DMS114 treated with DMSO at 0.1 percent for 48 hours (cell line): Measurements from ENCODE around the gene GATA6.

ENCODE experiments used
- DNase-seq: peaks from one replicate; lab custom pipeline; 2025; ENCODE audit not compliant: unreplicated experiment; lab: John Stamatoyannopoulos, UW

Gene GATA6

GRCh38 chr18:22166069-22166950 lies 3.1 kb upstream of the GATA6 start:
- no peak for DNase-seq

DNA sequence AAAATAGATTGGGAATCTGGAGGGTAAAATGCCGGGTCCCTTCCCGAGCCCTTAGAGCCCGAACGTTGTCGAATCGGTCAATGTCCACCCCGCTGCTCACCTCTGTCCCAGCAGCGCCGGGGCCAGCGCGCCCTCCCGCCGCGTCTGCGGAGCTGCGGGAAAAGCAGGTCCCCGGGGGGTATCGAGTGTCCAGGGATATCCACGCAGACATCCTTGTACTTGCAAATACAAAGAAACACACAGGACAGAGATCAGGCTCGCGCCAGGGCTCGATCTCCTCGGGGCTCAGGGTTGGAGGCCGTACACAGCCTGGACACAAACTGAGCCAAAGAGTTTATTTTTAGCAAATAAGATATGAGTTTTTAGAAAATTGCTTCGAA lies 2.3 kb upstream of the GATA6 start:
- no peak for DNase-seq

DNA sequence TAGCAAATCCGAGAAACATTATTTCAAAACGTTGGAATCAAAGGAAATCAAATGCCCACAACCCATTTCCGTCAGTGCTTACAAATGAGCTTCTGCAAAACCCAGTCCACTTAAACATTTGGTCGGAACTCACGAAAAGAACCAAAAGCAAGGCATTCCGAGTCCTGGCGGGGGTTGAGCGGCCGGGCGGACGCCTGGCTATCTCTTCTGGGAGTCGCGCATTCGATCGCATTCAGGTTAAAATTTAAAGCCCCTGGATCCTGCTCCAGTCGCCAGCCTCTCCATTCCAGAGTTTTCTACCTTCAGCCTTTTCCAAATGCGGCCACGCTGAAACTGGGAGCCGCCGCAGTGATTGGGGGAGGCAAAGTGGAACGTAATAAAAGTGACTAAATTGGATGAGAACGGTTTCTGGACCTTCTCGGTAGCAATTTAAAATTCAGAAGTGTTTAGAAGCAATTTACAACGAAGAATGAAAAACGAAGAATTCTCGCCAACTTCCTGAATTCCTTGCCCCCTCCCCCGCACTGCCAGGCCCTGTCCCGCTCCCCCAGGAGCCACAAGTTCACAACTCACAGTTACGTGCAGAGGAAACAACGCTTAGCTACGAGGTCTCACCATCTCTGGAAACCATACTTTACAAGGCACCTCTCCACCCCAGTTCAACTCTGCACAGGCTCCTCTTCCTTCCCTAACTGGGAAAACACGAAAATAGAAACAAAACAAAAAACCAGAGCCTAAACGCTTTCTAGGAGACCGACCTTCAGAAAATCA lies 1.7 kb upstream of the GATA6 start:
- peak; percentile 50 for DNase-seq

GRCh38 chr18:22168360-22168921 lies 948 bp upstream of the GATA6 start:
- no peak for DNase-seq

GRCh38 chr18:22169889-22170420 lies 566 bp downstream of the GATA6 start:
- no peak for DNase-seq

DNA sequence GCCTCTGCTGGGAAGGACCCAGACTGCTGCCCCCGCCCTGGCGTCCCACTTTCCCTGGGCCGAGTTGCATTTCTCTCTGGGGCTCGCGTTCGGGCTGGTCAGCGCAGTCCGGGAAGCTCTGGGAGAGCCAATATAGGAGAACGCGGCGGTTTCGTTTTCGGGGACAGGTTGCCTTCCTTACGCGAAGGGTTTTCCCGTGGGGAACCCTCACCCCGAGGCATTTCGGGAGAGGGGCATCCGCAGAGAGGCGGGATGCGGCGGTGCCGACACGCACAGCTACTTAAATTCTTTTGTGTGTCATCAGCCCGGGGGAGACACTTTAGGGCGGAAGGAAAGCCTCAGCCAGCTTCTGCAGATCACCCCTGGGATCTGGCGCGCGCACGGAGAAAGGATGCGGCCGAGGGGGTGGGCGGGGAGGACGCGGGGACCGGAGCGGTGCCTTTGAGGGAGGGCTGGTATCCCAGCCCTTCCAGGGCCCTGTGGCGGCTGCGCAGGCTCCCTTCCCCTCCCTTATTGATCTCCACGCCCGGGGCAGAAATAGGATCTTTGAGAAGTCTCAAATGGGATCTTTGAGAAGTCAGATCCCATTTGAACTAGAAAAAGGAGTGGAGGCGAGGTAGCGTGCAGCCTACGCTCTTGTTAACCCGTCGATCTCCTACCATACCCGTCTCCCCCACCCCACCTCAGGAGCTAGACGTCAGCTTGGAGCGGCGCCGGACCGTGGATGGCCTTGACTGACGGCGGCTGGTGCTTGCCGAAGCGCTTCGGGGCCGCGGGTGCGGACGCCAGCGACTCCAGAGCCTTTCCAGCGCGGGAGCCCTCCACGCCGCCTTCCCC lies 1.2 kb downstream of the GATA6 start:
- DNase-seq: no peak

DNA sequence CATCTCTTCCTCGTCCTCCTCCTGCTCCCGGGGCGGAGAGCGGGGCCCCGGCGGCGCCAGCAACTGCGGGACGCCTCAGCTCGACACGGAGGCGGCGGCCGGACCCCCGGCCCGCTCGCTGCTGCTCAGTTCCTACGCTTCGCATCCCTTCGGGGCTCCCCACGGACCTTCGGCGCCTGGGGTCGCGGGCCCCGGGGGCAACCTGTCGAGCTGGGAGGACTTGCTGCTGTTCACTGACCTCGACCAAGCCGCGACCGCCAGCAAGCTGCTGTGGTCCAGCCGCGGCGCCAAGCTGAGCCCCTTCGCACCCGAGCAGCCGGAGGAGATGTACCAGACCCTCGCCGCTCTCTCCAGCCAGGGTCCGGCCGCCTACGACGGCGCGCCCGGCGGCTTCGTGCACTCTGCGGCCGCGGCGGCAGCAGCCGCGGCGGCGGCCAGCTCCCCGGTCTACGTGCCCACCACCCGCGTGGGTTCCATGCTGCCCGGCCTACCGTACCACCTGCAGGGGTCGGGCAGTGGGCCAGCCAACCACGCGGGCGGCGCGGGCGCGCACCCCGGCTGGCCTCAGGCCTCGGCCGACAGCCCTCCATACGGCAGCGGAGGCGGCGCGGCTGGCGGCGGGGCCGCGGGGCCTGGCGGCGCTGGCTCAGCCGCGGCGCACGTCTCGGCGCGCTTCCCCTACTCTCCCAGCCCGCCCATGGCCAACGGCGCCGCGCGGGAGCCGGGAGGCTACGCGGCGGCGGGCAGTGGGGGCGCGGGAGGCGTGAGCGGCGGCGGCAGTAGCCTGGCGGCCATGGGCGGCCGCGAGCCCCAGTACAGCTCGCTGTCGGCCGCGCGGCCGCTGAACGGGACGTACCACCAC lies 2.1 kb downstream of the GATA6 start:
- DNase-seq: no peak

DNA sequence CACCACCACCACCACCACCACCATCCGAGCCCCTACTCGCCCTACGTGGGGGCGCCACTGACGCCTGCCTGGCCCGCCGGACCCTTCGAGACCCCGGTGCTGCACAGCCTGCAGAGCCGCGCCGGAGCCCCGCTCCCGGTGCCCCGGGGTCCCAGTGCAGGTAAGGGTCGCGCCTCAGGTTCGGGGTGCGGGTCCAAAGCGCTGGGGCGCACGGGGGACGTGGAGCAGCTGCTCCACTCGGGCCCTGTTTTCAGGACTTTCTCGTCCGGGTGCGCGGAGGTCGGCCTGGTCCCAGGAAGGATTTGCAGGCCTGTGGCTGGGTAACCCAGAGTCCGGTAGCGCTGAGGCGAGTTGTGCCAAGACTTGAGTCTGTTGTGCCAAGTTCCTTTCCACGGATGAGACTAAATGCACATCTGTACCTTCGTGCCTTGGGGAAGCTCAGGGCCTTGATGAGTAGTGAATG lies 2.8 kb downstream of the GATA6 start:
- DNase-seq: no peak

DNA sequence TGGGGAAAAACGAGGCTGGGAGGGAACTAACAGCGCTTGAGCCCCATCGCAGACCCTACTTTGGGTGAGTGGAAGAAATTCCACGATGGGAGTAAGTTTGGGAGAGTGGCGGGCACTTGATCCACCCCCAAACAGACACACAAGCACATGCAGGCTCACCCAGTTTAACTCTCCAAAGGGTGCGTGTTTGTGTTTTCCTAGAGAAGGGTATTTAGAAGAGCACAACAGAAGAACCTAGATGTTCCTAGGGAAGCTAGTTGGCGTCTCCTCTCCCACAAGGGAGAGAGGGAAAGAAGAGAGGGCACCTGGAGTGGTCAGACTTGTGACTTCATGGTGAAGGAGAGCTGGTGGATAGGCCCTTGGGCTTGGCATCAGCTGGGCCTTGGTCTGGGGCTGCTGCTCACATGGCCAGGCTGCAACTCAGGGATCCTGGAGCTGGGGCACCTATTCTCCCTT lies 3.2 kb downstream of the GATA6 start:
- no peak for DNase-seq

DNA sequence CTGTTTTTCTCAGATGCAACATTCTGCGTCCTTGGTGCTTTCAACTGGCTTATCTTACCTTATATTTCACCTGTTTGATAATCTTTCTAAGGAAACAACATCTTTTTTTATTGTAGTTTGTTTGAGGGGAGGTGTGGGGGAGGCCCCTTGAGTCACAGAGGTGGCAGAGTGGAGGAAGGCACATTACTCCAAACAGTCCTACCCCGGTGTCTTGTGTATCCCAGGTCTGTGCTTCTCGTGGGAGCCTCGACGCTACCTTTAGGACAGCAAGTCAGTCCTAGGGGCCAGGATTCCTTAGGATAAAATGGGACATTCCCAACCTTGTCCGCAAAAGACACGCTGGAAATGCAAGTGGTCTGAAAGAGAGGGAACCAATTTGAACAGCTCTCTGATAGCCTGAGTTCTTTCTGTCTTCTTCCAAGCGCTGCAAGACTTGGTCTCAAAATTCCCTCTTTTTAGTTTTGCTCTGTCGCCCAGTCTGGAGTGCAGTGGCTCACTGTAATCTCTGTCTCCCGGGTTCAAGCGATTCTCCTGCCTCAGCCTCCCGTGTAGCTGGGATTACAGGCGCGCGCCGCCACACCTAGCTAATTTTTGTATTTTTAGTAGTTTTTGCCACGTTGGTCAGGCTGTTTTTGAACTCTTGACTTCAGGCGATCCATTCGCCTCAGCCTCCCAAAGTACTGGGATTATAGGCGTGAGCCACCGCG lies 4.0 kb downstream of the GATA6 start:
- no peak for DNase-seq

DNA sequence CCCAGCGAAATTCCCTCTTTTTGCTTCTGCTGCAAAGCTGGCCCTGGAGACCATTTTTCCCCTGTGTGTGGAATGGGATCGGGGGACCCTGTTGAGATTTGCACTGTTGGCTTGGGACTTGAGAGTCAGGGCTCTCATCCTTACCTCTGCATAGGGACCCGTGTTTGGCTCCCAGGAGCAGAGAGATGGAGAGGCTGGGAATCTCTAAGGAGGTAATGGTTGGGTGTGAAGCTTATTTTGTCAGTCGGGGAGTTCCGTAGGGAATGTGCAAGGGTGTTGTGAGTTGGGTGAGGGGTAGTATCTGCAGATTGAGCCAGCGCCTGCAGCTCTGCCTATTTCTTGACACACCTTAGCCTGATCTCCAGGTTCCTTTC lies 4.5 kb downstream of the GATA6 start:
- DNase-seq: no peak

GRCh38 chr18:22174341-22175145 lies 5.2 kb downstream of the GATA6 start:
- no peak for DNase-seq

DNA sequence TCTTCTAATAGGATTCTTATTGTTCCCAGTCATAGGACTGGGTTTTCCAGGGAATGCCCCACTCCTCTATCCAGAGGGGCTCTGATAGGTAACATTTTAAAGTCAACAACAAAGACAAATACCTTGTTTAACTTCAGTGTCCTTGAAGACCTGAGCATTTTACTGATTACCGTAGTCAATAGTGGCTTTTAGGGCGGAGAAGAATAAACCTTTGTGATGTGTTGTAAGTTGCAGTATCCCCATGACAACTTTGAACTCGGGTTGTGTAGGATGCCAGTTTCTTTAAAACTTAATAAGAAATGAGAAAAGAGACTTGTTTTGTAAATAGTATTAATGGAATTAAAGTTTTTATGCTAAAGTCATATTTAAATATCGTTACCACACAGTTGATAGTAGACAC lies 6.0 kb downstream of the GATA6 start:
- no peak for DNase-seq

DNA sequence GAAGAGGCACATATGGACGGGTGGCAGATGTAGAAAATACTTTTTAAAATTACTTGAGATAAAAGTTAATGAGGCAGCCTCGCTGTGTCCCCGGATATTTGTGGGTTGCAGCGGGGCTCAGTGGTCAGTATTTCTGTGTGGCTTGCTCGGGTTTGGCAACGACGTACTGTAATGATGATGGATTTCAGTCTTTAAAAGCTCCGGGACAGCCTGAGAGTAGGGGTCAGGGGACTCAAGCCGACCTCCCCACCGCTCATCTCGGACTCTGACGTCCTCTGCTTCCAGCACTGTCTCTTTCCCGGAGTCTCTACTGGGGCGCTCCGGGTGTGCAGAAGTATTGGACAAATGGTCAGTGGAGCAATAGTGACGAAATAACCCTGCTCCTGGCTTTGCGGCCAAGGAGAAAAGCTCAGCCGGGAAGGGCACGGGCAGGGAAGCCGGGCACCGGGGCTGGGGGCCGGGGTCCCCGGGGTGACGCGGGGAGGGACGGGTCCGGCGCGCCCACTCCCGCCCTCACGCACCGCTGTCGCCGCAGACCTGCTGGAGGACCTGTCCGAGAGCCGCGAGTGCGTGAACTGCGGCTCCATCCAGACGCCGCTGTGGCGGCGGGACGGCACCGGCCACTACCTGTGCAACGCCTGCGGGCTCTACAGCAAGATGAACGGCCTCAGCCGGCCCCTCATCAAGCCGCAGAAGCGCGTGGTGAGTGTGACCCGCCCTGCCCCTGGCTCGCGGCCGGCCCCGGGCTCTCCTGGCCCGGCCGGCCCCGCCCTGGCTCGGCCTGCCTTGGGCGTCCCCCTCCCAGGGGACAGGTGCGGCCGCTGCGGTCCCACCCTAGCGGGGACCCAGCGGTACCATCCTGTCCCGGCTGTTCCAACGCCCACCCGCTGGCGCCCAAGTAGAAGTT lies 7.3 kb downstream of the GATA6 start:
- DNase-seq: no peak

GRCh38 chr18:22177327-22177871 lies 8.0 kb downstream of the GATA6 start:
- DNase-seq: no peak

DNA sequence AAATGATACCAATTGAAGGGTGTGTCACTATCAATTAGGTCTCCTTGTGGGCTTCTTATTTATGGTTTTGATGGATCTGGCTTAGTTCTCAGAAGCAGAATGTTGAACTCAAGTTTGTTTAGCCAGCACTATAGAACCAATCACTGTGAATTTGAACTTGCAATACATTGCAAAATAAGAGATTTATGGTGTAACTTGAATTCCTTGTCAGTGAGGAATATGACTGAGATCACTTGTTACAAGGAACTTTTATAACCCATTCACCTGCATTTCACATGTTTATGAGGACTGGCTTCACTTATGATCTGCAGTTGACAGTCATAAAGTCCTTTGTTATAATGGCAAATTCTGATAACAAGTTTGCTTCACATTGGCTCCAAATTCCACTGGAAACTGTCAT lies 9.8 kb downstream of the GATA6 start:
- DNase-seq: no peak

GRCh38 chr18:22179631-22180030 lies 10.2 kb downstream of the GATA6 start:
- DNase-seq: no peak
